GM18867 (cell line): ENCODE data around the gene BSPRY.
"Not testable (repeated sequence)": the region's sequence is repeated elsewhere in the genome, so short reads cannot be mapped to it uniquely, and the experiment has no call there.

ENCODE experiments used
- ATAC-seq: cut with Tn5 transposase; IDR thresholded peaks from one replicate; pipeline ENCODE4 v1.9.1; 2021; ENCODE audit warnings: mild to moderate bottlenecking, moderate library complexity; ENCODE audit not compliant: unreplicated experiment

Gene BSPRY

GRCh38 chr9:113390192-113390960 lies 41.0 kb downstream of the BSPRY start:
- ATAC-seq = no peak

GRCh38 chr9:113391917-113392316 lies 42.6 kb downstream of the BSPRY start:
- no peak for ATAC-seq

GRCh38 chr9:113393281-113393680 lies 43.9 kb downstream of the BSPRY start:
- no peak for ATAC-seq

GRCh38 chr9:113395000-113395861 lies 45.9 kb downstream of the BSPRY start:
- ATAC-seq = no peak

- ATAC-seq = no peak
Observed at GRCh38 chr9:113397203-113397631, 47.9 kb downstream of the BSPRY start.

GRCh38 chr9:113398796-113399195 lies 49.5 kb downstream of the BSPRY start:
- no peak for ATAC-seq

GRCh38 chr9:113399646-113400200 lies 50.4 kb downstream of the BSPRY start:
- ATAC-seq = no peak

- peak; percentile 98 for ATAC-seq
Observed at GRCh38 chr9:113401027-113401792, 51.9 kb downstream of the BSPRY start, which contains the start of gene ALAD. ALAD (minus strand) TSS chr9:113401284; CDS start chr9:113393559, 7,725 bp downstream.

GRCh38 chr9:113403646-113404045 lies 54.3 kb downstream of the BSPRY start:
- ATAC-seq = no peak

- not testable (repeated sequence) for ATAC-seq
Observed at GRCh38 chr9:113406353-113406752, 57.0 kb downstream of the BSPRY start.

- peak; percentile 34 for ATAC-seq
Observed at GRCh38 chr9:113406873-113407511, 57.7 kb downstream of the BSPRY start.

- ATAC-seq = no peak
Observed at GRCh38 chr9:113409481-113409880, 60.1 kb downstream of the BSPRY start.

GRCh38 chr9:113409883-113410206 lies 60.5 kb downstream of the BSPRY start:
- no peak for ATAC-seq

GRCh38 chr9:113410207-113410864 lies 61.0 kb downstream of the BSPRY start, which contains the start of the genes C9orf43 and POLE3:
C9orf43 (plus strand) TSS chr9:113410747; CDS start chr9:113413494, 2,747 bp downstream.
POLE3 (minus strand) TSS chr9:113410675; CDS start chr9:113410293, 382 bp downstream.
- ATAC-seq = peak; percentile 91

- peak; percentile 98 for ATAC-seq
Observed at GRCh38 chr9:113416149-113416721, 66.9 kb downstream of the BSPRY start.

GRCh38 chr9:113417370-113417769 lies 68.0 kb downstream of the BSPRY start:
- ATAC-seq = no peak
